LNCAP (cell line): ENCODE results near the gene CBL.

Experiments used
- CTCF ChIP-seq: fragments of 450-650 bp; IDR thresholded peaks from 2 replicates; pipeline ENCODE4 v1.5.1; 2017; ENCODE audit warnings: mild to moderate bottlenecking

The CBL gene

GRCh38 chr11:119324189-119324588, 118.0 kb downstream of the CBL start:
- no peak for TF ChIP-seq CTCF

- no peak for TF ChIP-seq CTCF
Observed at GRCh38 chr11:119329320-119329719, 123.2 kb downstream of the CBL start.

- no peak for TF ChIP-seq CTCF
Observed at GRCh38 chr11:119330237-119330636, 124.1 kb downstream of the CBL start.

GRCh38 chr11:119332111-119332765, 126.1 kb downstream of the CBL start:
- no peak for TF ChIP-seq CTCF

GRCh38 chr11:119334174-119334930, 128.2 kb downstream of the CBL start, which contains the start of gene RNF26:
Gene RNF26, plus strand, starts transcription at chr11:119334527. Its CDS starts 596 bp downstream, at chr11:119335123.
- no peak for TF ChIP-seq CTCF

- TF ChIP-seq CTCF = no peak
Observed at GRCh38 chr11:119335091-119335654, 129.0 kb downstream of the CBL start.

GRCh38 chr11:119335655-119336543, 129.8 kb downstream of the CBL start:
- TF ChIP-seq CTCF = no peak
